Neuronal stem cell (in vitro differentiated cells): Measurements from ENCODE around the gene FPR1.
A peak's percentile ranks its signal among the peaks of the same experiment; 100 is the strongest.

Experiments used
- DNase-seq: peaks from one replicate; pipeline ENCODE4 v3.0.0-alpha.2; 2013; ENCODE audit warnings: low spot score
- H2AFZ ChIP-seq: one replicate; pipeline ENCODE4 v1.6.1; 2013; ENCODE audit warnings: mild to moderate bottlenecking, low read length, inconsistent platforms
- H2AK5ac ChIP-seq: 2 replicates; pipeline ENCODE4 v1.6.1; 2013; ENCODE audit warnings: low read depth, mild to moderate bottlenecking, inconsistent platforms, low read length, moderate library complexity, mixed read lengths
- H2BK120ac ChIP-seq: 2 replicates; pipeline ENCODE4 v1.6.1; 2013; ENCODE audit warnings: low read depth, mild to moderate bottlenecking, inconsistent platforms, low read length, moderate library complexity, mixed read lengths
- H2BK12ac ChIP-seq: one replicate; pipeline ENCODE4 v1.6.1; 2013; ENCODE audit warnings: low read length, inconsistent platforms
- H2BK15ac ChIP-seq: 2 replicates; pipeline ENCODE4 v1.6.1; 2013; ENCODE audit warnings: mild to moderate bottlenecking, low read length, inconsistent platforms, mixed read lengths
- H2BK5ac ChIP-seq: one replicate; pipeline ENCODE4 v1.6.1; 2013; ENCODE audit warnings: inconsistent platforms, mild to moderate bottlenecking, low read length, moderate library complexity
- H3K14ac ChIP-seq: one replicate; pipeline ENCODE4 v1.6.1; 2013; ENCODE audit warnings: low read length, inconsistent platforms
- H3K18ac ChIP-seq: 2 replicates; pipeline ENCODE4 v1.6.1; 2013; ENCODE audit warnings: low read length, inconsistent platforms
- H3K23ac ChIP-seq: 2 replicates; pipeline ENCODE4 v1.6.1; 2013; ENCODE audit warnings: low read depth, mild to moderate bottlenecking, mixed read lengths, low read length, inconsistent platforms; ENCODE audit not compliant: poor library complexity
- H3K27ac ChIP-seq: replicated peaks from 3 replicates; pipeline ENCODE4 v1.5.1; 2013; ENCODE audit warnings: low read length, inconsistent platforms
- H3K27me3 ChIP-seq, 3 experiments: 2 replicates each; pipeline ENCODE4 v1.6.1; 2013; ENCODE audit warnings: low read length in 3 of 3, mild to moderate bottlenecking in 2 of 3, inconsistent platforms in 1 of 3, low read depth in 1 of 3, mixed read lengths in 1 of 3, moderate library complexity in 1 of 3; ENCODE audit not compliant: control insufficient read depth in 3 of 3, insufficient read depth in 3 of 3
- H3K36me3 ChIP-seq, 2 donors: replicated peaks in 1 of 2; 2 replicates each; pipeline ENCODE4 v1.6.1; 2013; ENCODE audit warnings: low read length in 2 of 2; ENCODE audit not compliant: control insufficient read depth in 2 of 2, insufficient read depth in 2 of 2
- H3K4ac ChIP-seq: 2 replicates; pipeline ENCODE4 v1.6.1; 2013; ENCODE audit warnings: inconsistent platforms, mild to moderate bottlenecking, low read length, moderate library complexity
- H3K4me1 ChIP-seq, 2 donors: 1 replicate in 1 of 2; 2 replicates in 1 of 2; pipeline ENCODE4 v1.6.1; 2013; ENCODE audit warnings: low read length in 2 of 2, low read depth in 1 of 2; ENCODE audit not compliant: control insufficient read depth in 2 of 2, insufficient read depth in 1 of 2
- H3K4me2 ChIP-seq: one replicate; pipeline ENCODE4 v1.6.1; 2013; ENCODE audit warnings: mild to moderate bottlenecking, low read length, inconsistent platforms; ENCODE audit not compliant: insufficient read depth, poor library complexity, severe bottlenecking
- H3K4me3 ChIP-seq, 2 donors: 2 replicates each; pipeline ENCODE4 v1.5.1; 2013; ENCODE audit warnings: low read length in 2 of 2, mild to moderate bottlenecking in 2 of 2, inconsistent platforms in 1 of 2, moderate library complexity in 1 of 2
- H3K79me1 ChIP-seq: one replicate; pipeline ENCODE4 v1.6.1; 2013; ENCODE audit warnings: low read depth, mild to moderate bottlenecking, inconsistent platforms, low read length, moderate library complexity
- H3K9ac ChIP-seq: one replicate; pipeline ENCODE4 v1.6.1; 2013; ENCODE audit warnings: mild to moderate bottlenecking, low read depth, low read length, inconsistent platforms; ENCODE audit not compliant: poor library complexity
- H3K9me3 ChIP-seq, 2 donors: replicated peaks in 1 of 2; 2 replicates each; pipeline versions ENCODE3 to v1.6.1; 2013; ENCODE audit warnings: low read length in 2 of 2, mild to moderate bottlenecking in 2 of 2, inconsistent platforms in 1 of 2, low read depth in 1 of 2, mixed read lengths in 1 of 2, moderate library complexity in 1 of 2; ENCODE audit not compliant: control insufficient read depth in 2 of 2, insufficient read depth in 1 of 2
- H4K8ac ChIP-seq: one replicate; pipeline ENCODE4 v1.6.1; 2013; ENCODE audit warnings: low read depth, mild to moderate bottlenecking, inconsistent platforms, low read length, moderate library complexity
- H4K91ac ChIP-seq: one replicate; pipeline ENCODE4 v1.6.1; 2013; ENCODE audit warnings: low read length, low read depth, mild to moderate bottlenecking, inconsistent platforms; ENCODE audit not compliant: poor library complexity
- WGBS, 2 donors: extraction: QIAGEN DNeasy Blood & Tissue Kit; methylation state at CpG; one replicate each; pipeline ENCODE4 v1.1.7; 2013; ENCODE audit warnings: missing lambda C conversion rate in 2 of 2, mixed read lengths in 1 of 2; ENCODE audit not compliant: insufficient read length in 2 of 2, insufficient replicate concordance in 1 of 2; ENCODE audit errors: extremely low coverage in 2 of 2; 5-methylcytosine and 5-hydroxymethylcytosine counted together

Gene FPR1

DNA sequence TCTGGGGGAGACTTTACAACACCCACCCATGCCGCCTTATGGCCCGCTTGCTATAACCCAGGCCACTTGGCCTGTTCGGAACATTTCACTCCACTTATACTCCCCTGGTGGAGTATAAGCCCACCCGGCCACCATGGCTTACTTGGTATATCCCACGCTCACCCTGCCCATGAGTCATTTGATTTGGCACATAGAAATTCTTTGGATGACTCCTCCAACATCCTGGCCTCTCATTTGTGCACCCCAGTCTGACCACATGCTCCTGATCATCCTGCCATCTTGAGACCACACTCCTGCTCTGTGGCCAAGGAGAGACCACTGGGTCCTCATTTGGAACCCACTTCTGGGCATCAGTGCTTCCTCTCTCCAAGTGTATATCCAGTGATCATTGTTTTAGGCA, 53.4 kb downstream of the FPR1 start:
- Histone ChIP-seq H3K4ac (no peak overlapping the region), H4K8ac (no peak overlapping the region), H3K79me1 (no peaks in the 10 kb centered on the region), H2BK120ac (no peak overlapping the region), H3K9me3 (no peaks in the 10 kb centered on the region), H2BK12ac (no peak overlapping the region), H4K91ac (no peak overlapping the region), H2AK5ac (no peak overlapping the region), H2BK15ac (no peak overlapping the region), H3K4me3 (no peak overlapping the region), H3K18ac (no peak overlapping the region), H3K9ac (no peak overlapping the region), H3K27ac (no peak overlapping the region), H3K4me1 (peaks cover 0 to 10% of the 10 kb centered on the region in 2 donors), H3K27me3 (peaks cover 0 to 17% (median 0%) of the 10 kb centered on the region in 3 experiments), H3K36me3 (peaks cover 0 to 58% of the 10 kb centered on the region in 2 donors), H3K4me2 (no peak overlapping the region), H3K14ac (no peak overlapping the region), H2BK5ac (no peak overlapping the region), H2AFZ (no peak overlapping the region), H3K23ac (no peak overlapping the region)
- no peak for DNase-seq
- no CpG with 5 or more reads among the region's 5 CpGs for WGBS, 2 donors

DNA sequence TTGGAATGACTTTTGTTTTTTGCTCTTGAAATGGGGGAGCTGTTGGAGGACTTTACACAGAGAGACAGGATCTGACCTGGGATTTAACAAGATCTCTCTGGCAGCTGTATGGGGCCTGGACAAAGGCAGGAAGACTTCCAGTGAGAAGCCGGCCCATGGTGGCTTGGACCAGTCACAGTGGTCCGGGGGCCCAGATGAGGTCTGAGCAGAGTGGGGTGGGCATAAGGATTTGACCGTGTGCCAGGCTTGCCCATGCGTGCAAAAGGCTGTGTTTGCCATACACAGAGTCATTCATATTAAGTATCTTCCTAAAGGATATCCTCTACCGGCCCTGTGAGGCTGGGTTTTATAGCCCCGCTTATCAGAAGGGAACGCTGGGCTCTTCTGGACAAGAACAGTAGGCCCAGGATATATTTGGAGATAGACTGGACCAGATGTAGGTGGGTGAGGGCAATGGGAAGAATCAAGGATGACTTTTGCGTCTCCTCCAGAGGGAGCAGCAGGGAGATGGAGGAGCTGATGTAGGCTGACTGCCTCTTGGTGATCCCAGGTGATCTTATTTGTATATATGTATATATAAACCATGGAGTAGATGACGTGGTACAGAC, 54.4 kb downstream of the FPR1 start:
- no peaks in the 10 kb centered on the region for H3K9me3 ChIP-seq
- peaks cover 0 to 58% of the 10 kb centered on the region in 2 donors for H3K36me3 ChIP-seq
- H2BK5ac ChIP-seq, result no peak overlapping the region

DNA sequence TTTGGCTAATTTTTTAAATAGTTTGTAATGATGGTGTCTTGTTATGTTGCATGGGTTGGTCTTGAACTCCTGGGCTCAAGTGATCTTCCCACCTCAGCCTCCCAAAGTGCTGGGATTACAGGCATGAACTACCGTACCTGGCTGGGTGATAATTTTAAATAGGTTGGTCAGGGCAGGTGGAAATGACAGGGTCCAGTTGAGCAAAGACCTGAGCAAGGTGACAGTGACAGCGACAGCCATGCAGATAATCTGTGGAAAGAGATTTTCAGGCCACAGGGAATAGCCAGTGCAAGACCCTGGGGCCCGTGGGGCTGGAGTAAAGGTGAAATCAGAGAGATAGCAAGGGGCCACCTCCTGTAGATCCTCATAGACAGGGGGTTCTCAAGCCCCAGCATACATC, 55.1 kb downstream of the FPR1 start:
- peaks cover 0 to 4% of the 10 kb centered on the region in 2 donors for H3K4me1 ChIP-seq
- peaks cover 0 to 52% of the 10 kb centered on the region in 2 donors for H3K36me3 ChIP-seq
- no peak overlapping the region for H2AFZ ChIP-seq
- no peak overlapping the region for H3K9ac ChIP-seq
- no peak overlapping the region for H3K4me2 ChIP-seq
- no peak overlapping the region for H3K23ac ChIP-seq
- no peak overlapping the region for H4K91ac ChIP-seq
- DNase-seq, result no peak
- no peak overlapping the region for H2BK120ac ChIP-seq
- no peak overlapping the region for H3K14ac ChIP-seq
- no peak overlapping the region for H3K18ac ChIP-seq
- no peak overlapping the region for H4K8ac ChIP-seq
- H3K27me3 ChIP-seq, result peaks cover 0 to 2% (median 0%) of the 10 kb centered on the region in 3 experiments
- no peak overlapping the region for H2BK12ac ChIP-seq
- H3K79me1 ChIP-seq, result no peaks in the 10 kb centered on the region
- no peak overlapping the region for H2BK15ac ChIP-seq
- no peak overlapping the region for H3K4me3 ChIP-seq
- no peak overlapping the region for H3K27ac ChIP-seq
- H3K4ac ChIP-seq, result no peak overlapping the region
- H2BK5ac ChIP-seq, result no peak overlapping the region
- H3K9me3 ChIP-seq, result no peaks in the 10 kb centered on the region
- WGBS, 2 donors, result no CpG with 5 or more reads among the region's 3 CpGs
- H2AK5ac ChIP-seq, result no peak overlapping the region

More for the DNA sequence above, 54.4 kb downstream of the FPR1 start:
- no peak overlapping the region for H2BK15ac ChIP-seq
- no CpG with 5 or more reads among the region's 9 CpGs for WGBS, 2 donors
- H2BK12ac ChIP-seq, result no peak overlapping the region
- no peak overlapping the region for H2AFZ ChIP-seq
- no peak overlapping the region for H3K18ac ChIP-seq
- H3K4me2 ChIP-seq, result no peak overlapping the region
- no peaks in the 10 kb centered on the region for H3K4me1 ChIP-seq
- no peak overlapping the region for H4K91ac ChIP-seq
- no peak overlapping the region for H4K8ac ChIP-seq
- H3K27ac ChIP-seq, result no peak overlapping the region
- H3K9ac ChIP-seq, result no peak overlapping the region
- H3K27me3 ChIP-seq, result peaks cover 0 to 7% (median 0%) of the 10 kb centered on the region in 3 experiments
- H2AK5ac ChIP-seq, result no peak overlapping the region
- peak overlapping the region in 1 of 2 donors; percentile 35 for H3K4me3 ChIP-seq
- no peak overlapping the region for H3K4ac ChIP-seq
- no peaks in the 10 kb centered on the region for H3K79me1 ChIP-seq
- no peak overlapping the region for H3K23ac ChIP-seq
- H2BK120ac ChIP-seq, result no peak overlapping the region
- no peak for DNase-seq
- H3K14ac ChIP-seq, result no peak overlapping the region
